ENCODE data around the gene SP110.

Gene SP110

GRCh38 chr2:230216489-230216888 lies 3.3 kb downstream of the SP110 start:
- TF ChIP-seq CTCF (IDR thresholded peaks at IDR 0.05; ENCODE audit: insufficient read depth, low read depth, low read length, missing control alignments): no peak
- DNase-seq (ENCODE audit: low read depth): peak; percentile 58
- H3K4me3 ChIP-seq (ENCODE audit: low read length): no peak overlapping the region

GRCh38 chr2:230209422-230210051 lies 10.2 kb downstream of the SP110 start:
- H3K4me3 ChIP-seq (ENCODE audit: low read length): no peak overlapping the region
- DNase-seq (ENCODE audit: low read depth): no peak
- no peak for TF ChIP-seq CTCF (IDR thresholded peaks at IDR 0.05; ENCODE audit: insufficient read depth, low read depth, low read length, missing control alignments)

GRCh38 chr2:230208576-230208975 lies 11.2 kb downstream of the SP110 start:
- no peak overlapping the region for H3K4me3 ChIP-seq (ENCODE audit: low read length)
- no peak for DNase-seq (ENCODE audit: low read depth)
- no peak for TF ChIP-seq CTCF (IDR thresholded peaks at IDR 0.05; ENCODE audit: insufficient read depth, low read depth, low read length, missing control alignments)

GRCh38 chr2:230205721-230206120 lies 14.1 kb downstream of the SP110 start:
- no peak for TF ChIP-seq CTCF (IDR thresholded peaks at IDR 0.05; ENCODE audit: insufficient read depth, low read depth, low read length, missing control alignments)
- no peak overlapping the region for H3K4me3 ChIP-seq (ENCODE audit: low read length)
- DNase-seq (ENCODE audit: low read depth): no peak

- no peak overlapping the region for H3K4me3 ChIP-seq (ENCODE audit: low read length)
Observed at GRCh38 chr2:230205034-230205433, 14.8 kb downstream of the SP110 start.

GRCh38 chr2:230203110-230203676 lies 16.6 kb downstream of the SP110 start:
- no peak for DNase-seq (ENCODE audit: low read depth)
- no peak for TF ChIP-seq CTCF (IDR thresholded peaks at IDR 0.05; ENCODE audit: insufficient read depth, low read depth, low read length, missing control alignments)
- H3K4me3 ChIP-seq (ENCODE audit: low read length): no peak overlapping the region

More at GRCh38 chr2:230205034-230205433, 14.8 kb downstream of the SP110 start:
- peak; percentile 21 for DNase-seq (ENCODE audit: low read depth)
- no peak for TF ChIP-seq CTCF (IDR thresholded peaks at IDR 0.05; ENCODE audit: insufficient read depth, low read depth, low read length, missing control alignments)
